Measurements from ENCODE around the gene TCL1B.

GRCh38 chr14:95725685-95726336 is 39.6 kb downstream of the TCL1B start:
- no peak for TF ChIP-seq YY1 (IDR thresholded peaks at IDR 0.05)
- TF ChIP-seq CTCF (IDR thresholded peaks at IDR 0.05; ENCODE audit: low read depth, low read length, missing input control): no peak
- TF ChIP-seq REST (IDR thresholded peaks at IDR 0.05): no peak
- no peak for TF ChIP-seq RAD21 (IDR thresholded peaks at IDR 0.05)
- TF ChIP-seq ATF3 (IDR thresholded peaks at IDR 0.05): no peak
- no peak for TF ChIP-seq TAF1 (conservative IDR thresholded peaks at IDR 0.05)
- TF ChIP-seq EGR1 (IDR thresholded peaks at IDR 0.05; ENCODE audit: low read depth in 2 of 2): no peak
- TF ChIP-seq RXRA (IDR thresholded peaks at IDR 0.05): no peak
- no peak for TF ChIP-seq ZBTB33 (IDR thresholded peaks at IDR 0.05)

Measured in liver (tissue), 3 donors.